Hematopoietic multipotent progenitor cell treated with erythropoietin and hydrocortisone succinate and interleukin-3 and kit ligand, for 6 days (in vitro differentiated cells): Measurements from ENCODE around the gene CRTC1.
"Not testable (repeated sequence)": the region's sequence is repeated elsewhere in the genome, so short reads cannot be mapped to it uniquely, and the experiment has no call there.

ENCODE experiments used
- DNase-seq: peaks from one replicate; pipeline ENCODE4 v3.0.0-alpha.2; 2015

CRTC1 gene

GRCh38 chr19:18731562-18732008 lies 48.1 kb downstream of the CRTC1 start:
- no peak for DNase-seq

- DNase-seq = no peak
Measured at GRCh38 chr19:18733196-18733647, 49.7 kb downstream of the CRTC1 start.

- DNase-seq = not testable (repeated sequence)
Measured at GRCh38 chr19:18733762-18734332, 50.4 kb downstream of the CRTC1 start.

- DNase-seq = no peak
Measured at GRCh38 chr19:18735324-18735723, 51.8 kb downstream of the CRTC1 start.

GRCh38 chr19:18735752-18736151 lies 52.3 kb downstream of the CRTC1 start:
- no peak for DNase-seq

- DNase-seq = no peak
Measured at GRCh38 chr19:18736415-18737336, 53.2 kb downstream of the CRTC1 start.

GRCh38 chr19:18737337-18737953 lies 54.0 kb downstream of the CRTC1 start:
- no peak for DNase-seq

GRCh38 chr19:18737954-18738351 lies 54.5 kb downstream of the CRTC1 start:
- DNase-seq = no peak

- no peak for DNase-seq
Measured at GRCh38 chr19:18738961-18739690, 55.6 kb downstream of the CRTC1 start.

- no peak for DNase-seq
Measured at GRCh38 chr19:18741124-18742121, 57.9 kb downstream of the CRTC1 start.

GRCh38 chr19:18742324-18742723 lies 58.8 kb downstream of the CRTC1 start:
- DNase-seq = no peak

GRCh38 chr19:18742838-18743783 lies 59.6 kb downstream of the CRTC1 start:
- DNase-seq = peak; percentile 87

GRCh38 chr19:18743784-18744418 lies 60.4 kb downstream of the CRTC1 start:
- DNase-seq = no peak

- no peak for DNase-seq
Measured at GRCh38 chr19:18745012-18745735, 61.7 kb downstream of the CRTC1 start.

GRCh38 chr19:18745931-18746330 lies 62.5 kb downstream of the CRTC1 start:
- no peak for DNase-seq

- no peak for DNase-seq
Measured at GRCh38 chr19:18746401-18747325, 63.2 kb downstream of the CRTC1 start.

GRCh38 chr19:18749362-18750231 lies 66.1 kb downstream of the CRTC1 start:
- no peak for DNase-seq
